GM19193 (cell line): ENCODE data around the gene OOSP3.

Experiments used
- POLR2A ChIP-seq: IDR thresholded peaks from 4 replicates; pipeline ENCODE4 v1.6.1; 2011; ENCODE audit not compliant: insufficient read depth, insufficient read length; ENCODE audit errors: extremely low read depth

Gene OOSP3

GRCh38 chr11:59866836-59867235, 11.7 kb upstream of the OOSP3 start:
- no peak for TF ChIP-seq POLR2A

GRCh38 chr11:59867946-59868345, 10.6 kb upstream of the OOSP3 start:
- no peak for TF ChIP-seq POLR2A

GRCh38 chr11:59872076-59872475, 6.5 kb upstream of the OOSP3 start:
- TF ChIP-seq POLR2A, result no peak

GRCh38 chr11:59875856-59876519, 2.6 kb upstream of the OOSP3 start:
- no peak for TF ChIP-seq POLR2A

GRCh38 chr11:59877325-59877724, 1.3 kb upstream of the OOSP3 start:
- TF ChIP-seq POLR2A, result no peak

- TF ChIP-seq POLR2A, result no peak
Observed at GRCh38 chr11:59877784-59878183, 798 bp upstream of the OOSP3 start.

GRCh38 chr11:59879567-59879966, 985 bp downstream of the OOSP3 start:
- no peak for TF ChIP-seq POLR2A

GRCh38 chr11:59883597-59883996, 5.0 kb downstream of the OOSP3 start:
- no peak for TF ChIP-seq POLR2A

GRCh38 chr11:59891781-59892181, 13.2 kb downstream of the OOSP3 start:
- TF ChIP-seq POLR2A, result no peak

GRCh38 chr11:59894616-59895015, 16.0 kb downstream of the OOSP3 start:
- TF ChIP-seq POLR2A, result no peak

GRCh38 chr11:59898046-59898445, 19.5 kb downstream of the OOSP3 start:
- no peak for TF ChIP-seq POLR2A

GRCh38 chr11:59898650-59899049, 20.1 kb downstream of the OOSP3 start:
- no peak for TF ChIP-seq POLR2A

GRCh38 chr11:59899532-59899931, 20.9 kb downstream of the OOSP3 start:
- no peak for TF ChIP-seq POLR2A

GRCh38 chr11:59900366-59901126, 22.0 kb downstream of the OOSP3 start:
- no peak for TF ChIP-seq POLR2A

- no peak for TF ChIP-seq POLR2A
Observed at GRCh38 chr11:59901306-59901705, 22.7 kb downstream of the OOSP3 start.

GRCh38 chr11:59918480-59918879, 39.9 kb downstream of the OOSP3 start:
- no peak for TF ChIP-seq POLR2A
